Breast epithelium (tissue), 3 donors: ENCODE results near the gene STAT4.

Source experiments
- CTCF ChIP-seq, 3 donors: fragments of 450-650 bp; IDR thresholded peaks; one replicate each; pipeline ENCODE4 v1.5.1; 2016 to 2017; ENCODE audit warnings: antibody characterized with exemption in 3 of 3, mild to moderate bottlenecking in 3 of 3, moderate library complexity in 3 of 3
- POLR2A ChIP-seq: fragments of 450-650 bp; IDR thresholded peaks from one replicate; pipeline ENCODE4 v1.6.1; 2016; ENCODE audit warnings: antibody characterized with exemption, mild to moderate bottlenecking, moderate library complexity
- POLR2AphosphoS5 ChIP-seq, 3 donors: sonication (generic); formaldehyde crosslinking; IDR thresholded peaks; one replicate each; pipeline ENCODE4 v1.6.1; 2017; ENCODE audit warnings: antibody characterized with exemption in 3 of 3

GRCh38 chr2:191003405-191004309, 147.1 kb downstream of the STAT4 start:
- TF ChIP-seq POLR2A: no peak
- no peak for TF ChIP-seq CTCF (IDR thresholded peaks at IDR 0.05)
- TF ChIP-seq POLR2AphosphoS5 (IDR thresholded peaks at IDR 0.05): no peak
